ENCODE measurements around the gene GRM6.

Gene GRM6

GRCh38 chr5:178994580-178995340, at the start of gene GRM6:
TSS of gene GRM6 (minus strand) at chr5:178995320. CDS start at chr5:178994944, 376 bp downstream.
- Mint-ChIP-seq H3K4me1 (no peaks in the 10 kb centered on the region), H3K27me3 (peaks cover 24% of the 10 kb centered on the region), H3K36me3 (no peaks in the 10 kb centered on the region), H3K4me3 (no peak within 1 kb of the TSS), H3K27ac (no peak within 1 kb of the TSS), H3K9me3 (no peaks in the 10 kb centered on the region)

- H3K9me3 Mint-ChIP-seq, result peaks cover 30% of the 10 kb centered on the region
- H3K4me1 Mint-ChIP-seq, result no peaks in the 10 kb centered on the region
- no peak overlapping the region for H3K27ac Mint-ChIP-seq
- H3K36me3 Mint-ChIP-seq, result peaks cover 10% of the 10 kb centered on the region
- H3K27me3 Mint-ChIP-seq, result peaks cover 1% of the 10 kb centered on the region
- no peak overlapping the region for H3K4me3 Mint-ChIP-seq
Measured at GRCh38 chr5:179044765-179045164, 49.6 kb upstream of the GRM6 start.

- no peak overlapping the region for H3K4me3 Mint-ChIP-seq
- no peak overlapping the region for H3K27ac Mint-ChIP-seq
- peaks cover 34% of the 10 kb centered on the region for H3K9me3 Mint-ChIP-seq
- no peaks in the 10 kb centered on the region for H3K27me3 Mint-ChIP-seq
- H3K4me1 Mint-ChIP-seq, result peaks cover 4% of the 10 kb centered on the region
- peaks cover 75% of the 10 kb centered on the region for H3K36me3 Mint-ChIP-seq
Measured at GRCh38 chr5:179033004-179033580, 38.0 kb upstream of the GRM6 start.

GRCh38 chr5:179023528-179024189, 28.5 kb upstream of the GRM6 start, which contains the start of gene ZNF879:
TSS of gene ZNF879 (plus strand) at chr5:179023804. CDS start at chr5:179025005, 1,201 bp downstream.
- H3K4me1 Mint-ChIP-seq, result peaks cover 13% of the 10 kb centered on the region
- H3K4me3 Mint-ChIP-seq, result peak within 1 kb of the TSS; percentile 90
- peaks cover 6% of the 10 kb centered on the region for H3K9me3 Mint-ChIP-seq
- H3K27me3 Mint-ChIP-seq, result no peaks in the 10 kb centered on the region
- peaks cover 25% of the 10 kb centered on the region for H3K36me3 Mint-ChIP-seq
- H3K27ac Mint-ChIP-seq, result peak within 1 kb of the TSS; percentile 96

- Mint-ChIP-seq H3K27me3 (peaks cover 6% of the 10 kb centered on the region), H3K9me3 (peaks cover 25% of the 10 kb centered on the region), H3K4me3 (no peak overlapping the region), H3K4me1 (no peaks in the 10 kb centered on the region), H3K36me3 (no peaks in the 10 kb centered on the region), H3K27ac (no peak overlapping the region)
Measured at GRCh38 chr5:179008667-179009066, 13.5 kb upstream of the GRM6 start.

GRCh38 chr5:179006564-179006963, 11.4 kb upstream of the GRM6 start:
- Mint-ChIP-seq H3K27me3 (peaks cover 14% of the 10 kb centered on the region), H3K36me3 (no peaks in the 10 kb centered on the region), H3K27ac (no peak overlapping the region), H3K9me3 (peaks cover 26% of the 10 kb centered on the region), H3K4me3 (no peak overlapping the region), H3K4me1 (no peaks in the 10 kb centered on the region)

- Mint-ChIP-seq H3K27me3 (peaks cover 20% of the 10 kb centered on the region), H3K4me1 (no peaks in the 10 kb centered on the region), H3K4me3 (no peak overlapping the region), H3K9me3 (peaks cover 6% of the 10 kb centered on the region), H3K27ac (no peak overlapping the region), H3K36me3 (peaks cover 1% of the 10 kb centered on the region)
Measured at GRCh38 chr5:178998441-178998840, 3.3 kb upstream of the GRM6 start.

GRCh38 chr5:178997191-178997590, 2.1 kb upstream of the GRM6 start:
- peaks cover 22% of the 10 kb centered on the region for H3K27me3 Mint-ChIP-seq
- H3K4me1 Mint-ChIP-seq, result no peaks in the 10 kb centered on the region
- H3K9me3 Mint-ChIP-seq, result peaks cover under 1% of the 10 kb centered on the region
- H3K27ac Mint-ChIP-seq, result no peak overlapping the region
- H3K36me3 Mint-ChIP-seq, result peaks cover 1% of the 10 kb centered on the region
- H3K4me3 Mint-ChIP-seq, result no peak overlapping the region

GRCh38 chr5:178996156-178996555, 1.0 kb upstream of the GRM6 start:
- H3K4me3 Mint-ChIP-seq, result no peak overlapping the region
- peaks cover 26% of the 10 kb centered on the region for H3K27me3 Mint-ChIP-seq
- H3K4me1 Mint-ChIP-seq, result no peaks in the 10 kb centered on the region
- no peaks in the 10 kb centered on the region for H3K9me3 Mint-ChIP-seq
- H3K27ac Mint-ChIP-seq, result no peak overlapping the region
- H3K36me3 Mint-ChIP-seq, result peaks cover under 1% of the 10 kb centered on the region

GRCh38 chr5:178995341-178995690, 196 bp upstream of the GRM6 start:
- no peaks in the 10 kb centered on the region for H3K4me1 Mint-ChIP-seq
- no peak overlapping the region for H3K4me3 Mint-ChIP-seq
- peaks cover 24% of the 10 kb centered on the region for H3K27me3 Mint-ChIP-seq
- H3K36me3 Mint-ChIP-seq, result no peaks in the 10 kb centered on the region
- H3K9me3 Mint-ChIP-seq, result no peaks in the 10 kb centered on the region
- H3K27ac Mint-ChIP-seq, result no peak overlapping the region

- Mint-ChIP-seq H3K4me3 (no peak overlapping the region), H3K27ac (no peak overlapping the region), H3K4me1 (no peaks in the 10 kb centered on the region), H3K27me3 (peaks cover 24% of the 10 kb centered on the region), H3K36me3 (no peaks in the 10 kb centered on the region), H3K9me3 (no peaks in the 10 kb centered on the region)
Measured at GRCh38 chr5:178993955-178994579, 1.1 kb downstream of the GRM6 start.

- Mint-ChIP-seq H3K9me3 (peaks cover under 1% of the 10 kb centered on the region), H3K4me1 (no peaks in the 10 kb centered on the region), H3K4me3 (no peak overlapping the region), H3K36me3 (no peaks in the 10 kb centered on the region), H3K27ac (no peak overlapping the region), H3K27me3 (peaks cover 24% of the 10 kb centered on the region)
Measured at GRCh38 chr5:178993236-178993765, 1.8 kb downstream of the GRM6 start.

- no peak overlapping the region for H3K27ac Mint-ChIP-seq
- peaks cover 6% of the 10 kb centered on the region for H3K9me3 Mint-ChIP-seq
- H3K36me3 Mint-ChIP-seq, result no peaks in the 10 kb centered on the region
- no peak overlapping the region for H3K4me3 Mint-ChIP-seq
- H3K4me1 Mint-ChIP-seq, result no peaks in the 10 kb centered on the region
- peaks cover 24% of the 10 kb centered on the region for H3K27me3 Mint-ChIP-seq
Measured at GRCh38 chr5:178992291-178992895, 2.7 kb downstream of the GRM6 start.

GRCh38 chr5:178991190-178992145, 3.7 kb downstream of the GRM6 start:
- no peaks in the 10 kb centered on the region for H3K4me1 Mint-ChIP-seq
- H3K9me3 Mint-ChIP-seq, result peaks cover 8% of the 10 kb centered on the region
- H3K36me3 Mint-ChIP-seq, result no peaks in the 10 kb centered on the region
- H3K27ac Mint-ChIP-seq, result no peak overlapping the region
- H3K27me3 Mint-ChIP-seq, result peaks cover 24% of the 10 kb centered on the region
- no peak overlapping the region for H3K4me3 Mint-ChIP-seq
